ENCODE measurements around the gene SSBP2.

- TF ChIP-seq GATA2 (IDR thresholded peaks at IDR 0.05; ENCODE audit: insufficient read depth, insufficient read length, low read depth, low read length) (no peak), POLR2A (IDR thresholded peaks at IDR 0.05; ENCODE audit: low read depth, low read length) (no peak), POLR2AphosphoS5 (IDR thresholded peaks at IDR 0.05; ENCODE audit: insufficient read depth, low read depth, low read length) (no peak), EZH2 (IDR thresholded peaks at IDR 0.05; ENCODE audit: borderline replicate concordance, low read depth, low read length, severe bottlenecking) (no peak), FOS (IDR thresholded peaks at IDR 0.05; ENCODE audit: borderline replicate concordance, insufficient read depth, low read length) (no peak), MYC (IDR thresholded peaks at IDR 0.05; ENCODE audit: low read depth, low read length) (no peak)
- TF ChIP-seq, protein P1, sequence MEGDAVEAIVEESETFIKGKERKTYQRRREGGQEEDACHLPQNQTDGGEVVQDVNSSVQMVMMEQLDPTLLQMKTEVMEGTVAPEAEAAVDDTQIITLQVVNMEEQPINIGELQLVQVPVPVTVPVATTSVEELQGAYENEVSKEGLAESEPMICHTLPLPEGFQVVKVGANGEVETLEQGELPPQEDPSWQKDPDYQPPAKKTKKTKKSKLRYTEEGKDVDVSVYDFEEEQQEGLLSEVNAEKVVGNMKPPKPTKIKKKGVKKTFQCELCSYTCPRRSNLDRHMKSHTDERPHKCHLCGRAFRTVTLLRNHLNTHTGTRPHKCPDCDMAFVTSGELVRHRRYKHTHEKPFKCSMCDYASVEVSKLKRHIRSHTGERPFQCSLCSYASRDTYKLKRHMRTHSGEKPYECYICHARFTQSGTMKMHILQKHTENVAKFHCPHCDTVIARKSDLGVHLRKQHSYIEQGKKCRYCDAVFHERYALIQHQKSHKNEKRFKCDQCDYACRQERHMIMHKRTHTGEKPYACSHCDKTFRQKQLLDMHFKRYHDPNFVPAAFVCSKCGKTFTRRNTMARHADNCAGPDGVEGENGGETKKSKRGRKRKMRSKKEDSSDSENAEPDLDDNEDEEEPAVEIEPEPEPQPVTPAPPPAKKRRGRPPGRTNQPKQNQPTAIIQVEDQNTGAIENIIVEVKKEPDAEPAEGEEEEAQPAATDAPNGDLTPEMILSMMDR (IDR thresholded peaks at IDR 0.05; ENCODE audit: extremely low read depth in 1 of 2, insufficient read depth in 1 of 2, low read depth in 1 of 2, low read length in 2 of 2): no peak
- TF ChIP-seq, protein P2, sequence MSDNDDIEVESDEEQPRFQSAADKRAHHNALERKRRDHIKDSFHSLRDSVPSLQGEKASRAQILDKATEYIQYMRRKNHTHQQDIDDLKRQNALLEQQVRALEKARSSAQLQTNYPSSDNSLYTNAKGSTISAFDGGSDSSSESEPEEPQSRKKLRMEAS (IDR thresholded peaks at IDR 0.05; ENCODE audit: insufficient read depth, insufficient read length): no peak
These were observed 143.2 kb downstream of the SSBP2 start for GRCh38 chr5:81607693-81608092.
